Adrenal gland (tissue), 5 donors: ENCODE results near the gene POLR2M.

Experiments used
- POLR2A ChIP-seq, 2 donors: fragments of 450-650 bp; IDR thresholded peaks; one replicate each; pipeline ENCODE4 v1.6.1; 2017; ENCODE audit warnings: antibody characterized with exemption in 2 of 2, mild to moderate bottlenecking in 2 of 2, moderate library complexity in 1 of 2
- TF ChIP-seq, protein P1 (sequence below), 6 experiments: fragments of 450-650 bp in 4 of 6; fragments of 200-600 bp in 2 of 6; sonication (generic) in 1 of 6; IDR thresholded peaks; 1 replicate in 5 of 6; 2 replicates in 1 of 6; pipeline versions ENCODE4 v1.5.1 to v1.8.0; 2016 to 2021; ENCODE audit warnings: antibody characterized with exemption in 6 of 6, mild to moderate bottlenecking in 2 of 6, moderate library complexity in 1 of 6
- donor health status: DM: no; HTN: no; CAD: no.

DNA sequence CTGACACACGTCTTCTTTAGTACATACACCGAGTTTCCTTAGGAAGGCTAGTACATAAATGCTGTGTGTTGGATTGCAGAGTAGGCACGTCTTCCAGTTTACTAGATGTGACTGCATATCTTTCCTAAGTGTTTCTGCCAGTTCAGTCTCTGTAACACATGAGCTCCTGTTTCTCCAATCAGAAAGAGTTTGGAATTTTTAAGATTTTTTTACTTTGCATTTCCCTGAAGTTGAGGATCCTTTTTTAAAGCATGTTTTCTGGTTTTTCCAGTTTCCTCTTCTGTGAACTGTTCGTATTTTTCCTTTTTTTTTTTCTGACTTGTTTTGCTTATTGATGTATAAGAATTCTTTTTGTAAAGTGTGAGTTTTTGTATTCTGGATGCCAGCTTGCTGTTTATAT, 7.5 kb upstream of the POLR2M start:
- no peak for TF ChIP-seq POLR2A (IDR thresholded peaks at IDR 0.05)
- TF ChIP-seq, protein P1, sequence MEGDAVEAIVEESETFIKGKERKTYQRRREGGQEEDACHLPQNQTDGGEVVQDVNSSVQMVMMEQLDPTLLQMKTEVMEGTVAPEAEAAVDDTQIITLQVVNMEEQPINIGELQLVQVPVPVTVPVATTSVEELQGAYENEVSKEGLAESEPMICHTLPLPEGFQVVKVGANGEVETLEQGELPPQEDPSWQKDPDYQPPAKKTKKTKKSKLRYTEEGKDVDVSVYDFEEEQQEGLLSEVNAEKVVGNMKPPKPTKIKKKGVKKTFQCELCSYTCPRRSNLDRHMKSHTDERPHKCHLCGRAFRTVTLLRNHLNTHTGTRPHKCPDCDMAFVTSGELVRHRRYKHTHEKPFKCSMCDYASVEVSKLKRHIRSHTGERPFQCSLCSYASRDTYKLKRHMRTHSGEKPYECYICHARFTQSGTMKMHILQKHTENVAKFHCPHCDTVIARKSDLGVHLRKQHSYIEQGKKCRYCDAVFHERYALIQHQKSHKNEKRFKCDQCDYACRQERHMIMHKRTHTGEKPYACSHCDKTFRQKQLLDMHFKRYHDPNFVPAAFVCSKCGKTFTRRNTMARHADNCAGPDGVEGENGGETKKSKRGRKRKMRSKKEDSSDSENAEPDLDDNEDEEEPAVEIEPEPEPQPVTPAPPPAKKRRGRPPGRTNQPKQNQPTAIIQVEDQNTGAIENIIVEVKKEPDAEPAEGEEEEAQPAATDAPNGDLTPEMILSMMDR (IDR thresholded peaks at IDR 0.05), result no peak
